Central memory CD8-positive, alpha-beta T cell (primary cell): ENCODE data around the gene KRTAP5-4.

ENCODE experiments used
- ATAC-seq: fragments of 150-1000 bp; cut with Tn5 transposase; replicated peaks from 2 replicates; pipeline ENCODE4 v1.10.0; 2022; ENCODE audit warnings: mild to moderate bottlenecking, moderate FRiP score, moderate number of reproducible peaks; ENCODE audit not compliant: poor library complexity, severe bottlenecking; ENCODE audit errors: extremely low read depth
- DNase-seq, 2 donors: peaks; one replicate each; pipeline ENCODE4 v3.0.0; 2021; ENCODE audit warnings: low spot score in 2 of 2
- H3K27ac Mint-ChIP-seq: one replicate; pipeline ENCODE4 v1.8.0; 2022; ENCODE audit warnings: low read depth, mild to moderate bottlenecking, moderate library complexity, mixed read lengths
- H3K27me3 Mint-ChIP-seq: one replicate; pipeline ENCODE4 v1.8.0; 2022; ENCODE audit warnings: mixed read lengths
- H3K36me3 Mint-ChIP-seq: one replicate; pipeline ENCODE4 v1.8.0; 2022; ENCODE audit warnings: mild to moderate bottlenecking, moderate library complexity, mixed read lengths; ENCODE audit not compliant: insufficient read depth
- H3K4me1 Mint-ChIP-seq: one replicate; pipeline ENCODE4 v1.8.0; 2022; ENCODE audit warnings: mixed read lengths
- H3K4me3 Mint-ChIP-seq: one replicate; pipeline ENCODE4 v1.8.0; 2022; ENCODE audit warnings: mild to moderate bottlenecking, moderate library complexity, mixed read lengths
- H3K9me3 Mint-ChIP-seq: one replicate; pipeline ENCODE4 v1.8.0; 2022; ENCODE audit warnings: mixed read lengths

KRTAP5-4 gene

DNA sequence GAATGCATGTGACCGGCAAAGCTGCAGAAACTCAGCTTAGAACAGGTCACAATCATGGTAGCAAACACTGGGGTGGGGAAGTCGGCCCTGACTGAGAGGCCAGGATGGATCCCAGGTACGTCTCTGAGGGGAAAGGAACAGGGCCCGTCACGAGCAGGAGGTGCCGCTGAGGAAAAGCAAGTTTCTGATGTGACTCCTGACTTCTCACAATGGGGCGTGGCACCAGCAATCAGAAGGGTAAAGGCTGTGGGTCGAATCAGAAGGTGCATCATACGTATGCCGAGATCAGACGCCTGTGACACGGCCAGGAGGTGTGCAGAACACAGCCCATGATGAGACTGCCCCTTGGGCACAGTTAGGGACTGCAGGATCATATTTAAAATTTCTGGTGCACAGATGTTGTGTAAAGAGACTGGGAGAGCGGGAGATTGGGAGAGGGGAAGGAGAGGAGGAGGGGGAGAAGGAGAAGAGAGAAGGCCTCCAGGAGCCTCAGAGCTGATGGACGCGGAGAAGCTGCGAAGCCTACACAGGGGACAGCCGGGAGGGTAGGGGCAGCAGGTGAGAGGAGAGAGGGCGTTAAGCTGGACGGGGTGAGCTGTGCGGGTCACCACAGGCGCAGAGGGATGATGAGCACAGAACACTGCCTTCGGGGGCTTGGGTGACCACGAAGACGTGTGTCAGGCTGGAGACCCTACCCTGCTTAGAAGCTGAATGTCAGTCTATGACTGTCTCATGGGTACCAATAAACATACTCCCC lies 38.4 kb upstream of the KRTAP5-4 start:
- H3K9me3 Mint-ChIP-seq, result no peaks in the 10 kb centered on the region
- ATAC-seq (no peak), DNase-seq (no peak)
- H3K4me1 Mint-ChIP-seq, result peaks cover 23% of the 10 kb centered on the region
- H3K4me3 Mint-ChIP-seq, result no peak overlapping the region
- no peak overlapping the region for H3K27ac Mint-ChIP-seq
- H3K36me3 Mint-ChIP-seq, result no peaks in the 10 kb centered on the region
- peaks cover 68% of the 10 kb centered on the region for H3K27me3 Mint-ChIP-seq

DNA sequence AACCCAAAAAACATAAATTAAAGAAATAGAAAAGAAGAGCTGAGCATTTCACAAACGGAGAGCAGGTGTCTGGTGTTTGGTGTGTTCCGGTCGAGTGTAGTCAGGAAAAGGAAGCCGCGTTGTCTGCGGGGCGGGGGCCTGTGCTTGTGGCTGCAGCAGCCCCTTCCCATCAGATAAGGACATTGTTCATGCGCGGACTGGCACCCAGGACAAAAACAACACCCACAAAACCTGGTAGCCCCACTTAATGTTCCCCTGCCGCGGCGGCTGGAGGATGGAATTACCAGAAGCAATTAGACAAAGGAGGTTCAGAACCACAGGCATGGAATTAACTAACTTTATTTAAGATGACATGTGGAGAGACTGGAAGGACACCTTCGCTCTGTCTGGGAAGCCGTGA lies 37.6 kb upstream of the KRTAP5-4 start:
- no peaks in the 10 kb centered on the region for H3K36me3 Mint-ChIP-seq
- ATAC-seq, result no peak
- DNase-seq, result no peak

DNA sequence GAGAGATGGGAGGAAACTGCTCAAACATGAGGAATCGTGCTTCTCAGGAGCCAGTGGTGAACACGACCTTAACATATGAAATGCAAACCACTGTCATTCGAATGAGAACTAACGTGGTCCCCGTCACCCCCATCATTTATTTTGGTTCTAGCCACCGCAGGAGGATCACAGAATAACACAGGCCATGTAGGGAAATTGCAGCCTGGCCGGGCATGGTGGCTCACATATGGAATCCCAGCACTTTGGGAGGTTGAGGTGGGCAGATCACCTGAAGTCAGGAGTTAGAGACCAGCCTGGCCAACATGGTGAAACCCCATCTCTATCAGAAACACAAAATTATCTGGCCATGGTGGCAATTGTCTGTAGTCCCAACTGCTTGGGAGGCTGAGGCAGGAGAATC lies 34.7 kb upstream of the KRTAP5-4 start:
- ATAC-seq (no peak), DNase-seq (no peak)
- no peak overlapping the region for H3K27ac Mint-ChIP-seq
- H3K9me3 Mint-ChIP-seq, result no peaks in the 10 kb centered on the region
- H3K4me1 Mint-ChIP-seq, result peaks cover 13% of the 10 kb centered on the region
- H3K27me3 Mint-ChIP-seq, result peaks cover 73% of the 10 kb centered on the region
- H3K4me3 Mint-ChIP-seq, result no peak overlapping the region
- H3K36me3 Mint-ChIP-seq, result peaks cover 3% of the 10 kb centered on the region

More for the DNA sequence above, 37.6 kb upstream of the KRTAP5-4 start:
- peaks cover 23% of the 10 kb centered on the region for H3K4me1 Mint-ChIP-seq
- H3K4me3 Mint-ChIP-seq, result no peak overlapping the region
- H3K9me3 Mint-ChIP-seq, result no peaks in the 10 kb centered on the region
- H3K27ac Mint-ChIP-seq, result peak overlapping the region; percentile 79
- H3K27me3 Mint-ChIP-seq, result peaks cover 76% of the 10 kb centered on the region

DNA sequence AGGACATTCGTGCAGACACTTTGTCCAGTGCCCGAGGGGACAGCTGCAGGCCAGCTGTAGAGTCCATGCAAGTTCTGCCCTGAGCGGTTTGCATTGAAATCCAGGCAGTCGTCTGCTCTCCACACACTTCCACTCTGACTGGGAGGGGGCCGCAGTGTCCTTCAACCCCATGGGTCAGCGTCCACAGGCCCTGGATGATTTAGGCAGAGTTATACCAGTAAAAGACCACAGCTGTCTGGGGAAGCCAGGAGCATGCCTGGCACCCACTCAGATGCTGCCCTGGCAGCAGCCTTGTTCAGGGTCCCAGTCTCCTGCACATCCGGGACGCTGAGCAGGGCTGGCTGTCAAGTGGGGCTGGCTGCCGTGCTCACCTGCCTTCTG lies 34.1 kb upstream of the KRTAP5-4 start:
- Mint-ChIP-seq H3K27ac (no peak overlapping the region), H3K27me3 (peaks cover 73% of the 10 kb centered on the region), H3K36me3 (peaks cover 3% of the 10 kb centered on the region), H3K9me3 (no peaks in the 10 kb centered on the region), H3K4me1 (peaks cover 13% of the 10 kb centered on the region), H3K4me3 (no peak overlapping the region)
- DNase-seq (no peak), ATAC-seq (no peak)

DNA sequence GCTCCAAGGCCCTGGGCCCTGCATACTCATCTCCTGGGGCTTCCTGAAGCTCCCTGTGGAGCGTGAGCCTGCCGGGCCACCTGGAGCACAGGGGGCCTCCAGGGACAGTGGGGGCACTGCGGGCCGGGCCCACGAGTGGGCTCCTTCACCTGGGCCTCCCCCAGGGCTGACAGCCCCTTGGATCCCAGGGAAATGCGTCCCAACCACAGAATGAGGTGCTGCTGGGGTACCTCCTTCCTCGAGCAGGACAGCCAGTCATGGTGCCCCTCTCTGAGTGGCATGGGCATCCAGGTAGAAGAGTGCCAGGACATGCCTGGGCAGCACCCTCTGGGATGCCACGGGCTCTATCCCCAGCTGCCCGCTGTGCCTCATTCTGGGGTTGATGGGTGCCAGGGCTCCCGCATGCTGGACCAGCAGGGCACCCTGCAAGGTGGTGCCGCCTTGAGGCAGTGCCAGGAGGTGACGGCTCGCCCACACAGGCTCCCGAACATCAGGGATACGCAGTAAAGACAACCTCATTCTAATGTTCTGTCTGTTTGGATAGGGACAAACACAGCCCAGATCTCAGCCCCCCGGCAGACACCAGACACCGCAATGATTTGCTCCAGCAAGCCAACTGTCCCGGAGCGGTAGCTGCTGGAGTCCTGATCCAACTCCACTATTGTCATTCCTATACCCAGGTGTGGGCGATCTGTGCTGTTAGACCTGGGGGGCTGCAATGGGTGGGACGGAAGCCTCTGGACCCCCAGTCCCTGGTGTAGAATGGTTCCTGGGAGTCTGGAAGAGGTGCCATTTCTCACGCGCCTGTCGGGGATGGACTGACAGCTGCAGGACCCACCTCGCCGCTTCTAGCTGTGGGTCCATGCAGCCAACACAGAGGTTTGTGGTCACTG lies 33.5 kb upstream of the KRTAP5-4 start:
- no peaks in the 10 kb centered on the region for H3K9me3 Mint-ChIP-seq
- H3K27ac Mint-ChIP-seq, result no peak overlapping the region
- H3K27me3 Mint-ChIP-seq, result peaks cover 70% of the 10 kb centered on the region
- no peak for DNase-seq
- peaks cover 13% of the 10 kb centered on the region for H3K4me1 Mint-ChIP-seq
- no peak for ATAC-seq
- peaks cover 3% of the 10 kb centered on the region for H3K36me3 Mint-ChIP-seq
- H3K4me3 Mint-ChIP-seq, result no peak overlapping the region

DNA sequence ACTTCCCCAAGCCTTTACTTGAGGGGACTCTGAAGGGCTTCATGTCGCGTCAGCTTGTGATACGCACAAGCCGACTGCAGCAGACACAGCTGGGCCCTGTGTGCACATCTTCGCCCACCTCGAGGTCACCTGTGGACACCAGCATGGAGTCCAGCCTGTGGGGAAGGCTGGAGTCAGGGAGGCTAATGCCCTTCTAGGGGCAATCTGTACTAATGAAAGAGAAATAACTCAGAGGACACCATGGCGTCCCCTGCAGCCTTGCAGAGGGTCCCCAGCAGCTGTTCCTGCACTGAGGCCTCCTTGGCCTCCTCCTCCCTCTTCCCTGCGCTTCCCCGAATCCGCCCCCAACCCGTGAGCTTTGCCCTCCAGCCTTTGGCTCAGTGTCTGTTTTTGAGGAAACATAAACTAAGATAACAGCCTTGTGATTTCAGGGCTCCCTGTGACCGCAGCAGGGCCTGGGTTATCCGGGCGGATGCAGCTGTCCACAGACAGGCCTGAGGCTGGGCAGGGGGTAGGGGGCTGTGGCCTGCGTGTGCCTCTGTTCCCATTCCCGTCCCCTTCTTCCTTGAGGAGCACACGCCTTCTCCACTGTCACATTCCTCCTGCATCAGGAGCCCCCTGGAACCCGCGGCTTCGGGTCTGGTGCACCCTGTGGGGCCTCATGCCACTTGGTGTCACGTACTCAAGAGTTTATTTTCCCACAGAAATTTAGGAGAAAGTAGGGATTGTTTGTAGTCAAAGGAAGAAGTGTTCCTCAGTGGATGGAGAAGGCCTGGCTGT lies 32.6 kb upstream of the KRTAP5-4 start:
- no peak for ATAC-seq
- H3K27ac Mint-ChIP-seq, result no peak overlapping the region

DNA sequence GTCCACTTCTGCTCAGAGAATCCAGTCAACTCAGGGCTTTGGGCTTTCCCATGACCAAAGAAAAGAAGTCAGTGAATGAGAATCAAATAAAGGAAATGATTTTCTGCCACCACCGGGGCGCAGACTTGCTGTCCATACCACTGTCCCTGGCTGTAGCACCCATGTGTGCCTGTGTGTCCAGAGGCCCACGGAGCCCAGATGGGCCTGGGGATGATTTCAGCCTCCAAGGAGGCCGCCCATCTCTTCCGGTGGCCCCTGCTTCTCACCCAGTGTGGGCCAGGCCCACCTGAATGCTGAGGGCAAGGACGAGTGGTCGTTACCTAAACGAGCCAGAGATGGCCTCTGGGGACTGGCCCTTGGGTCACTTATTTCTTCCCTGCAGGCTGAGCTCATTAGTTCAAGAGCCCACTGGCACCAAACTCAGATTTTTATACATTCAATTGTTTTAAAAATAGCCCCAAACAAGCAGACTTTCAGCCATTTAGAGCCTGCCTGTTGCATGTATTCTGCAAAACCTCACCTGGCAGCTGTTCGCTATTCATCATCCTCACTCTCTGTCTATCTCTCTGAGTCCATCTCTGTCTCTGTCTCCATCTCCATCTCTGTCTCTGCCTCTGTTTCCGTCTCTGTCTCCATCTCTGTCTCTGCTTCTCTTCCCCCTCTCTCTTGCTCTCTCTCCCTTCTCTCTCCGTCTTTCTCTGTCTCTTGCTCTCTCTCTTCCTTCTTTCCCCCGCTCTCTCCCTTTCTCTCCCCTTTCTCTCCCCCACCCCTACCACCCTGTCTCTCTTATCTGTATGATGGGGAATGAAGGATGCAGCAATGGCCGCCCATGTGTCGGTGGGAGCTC lies 31.8 kb upstream of the KRTAP5-4 start:
- Mint-ChIP-seq H3K36me3 (peaks cover 3% of the 10 kb centered on the region), H3K27ac (no peak overlapping the region), H3K27me3 (peaks cover 53% of the 10 kb centered on the region), H3K9me3 (no peaks in the 10 kb centered on the region), H3K4me1 (no peaks in the 10 kb centered on the region), H3K4me3 (no peak overlapping the region)
- ATAC-seq (no peak), DNase-seq (no peak)

More for the DNA sequence above, 32.6 kb upstream of the KRTAP5-4 start:
- Mint-ChIP-seq H3K4me3 (no peak overlapping the region), H3K27me3 (peaks cover 61% of the 10 kb centered on the region), H3K36me3 (peaks cover 3% of the 10 kb centered on the region), H3K4me1 (peaks cover 6% of the 10 kb centered on the region), H3K9me3 (no peaks in the 10 kb centered on the region)
- no peak for DNase-seq

DNA sequence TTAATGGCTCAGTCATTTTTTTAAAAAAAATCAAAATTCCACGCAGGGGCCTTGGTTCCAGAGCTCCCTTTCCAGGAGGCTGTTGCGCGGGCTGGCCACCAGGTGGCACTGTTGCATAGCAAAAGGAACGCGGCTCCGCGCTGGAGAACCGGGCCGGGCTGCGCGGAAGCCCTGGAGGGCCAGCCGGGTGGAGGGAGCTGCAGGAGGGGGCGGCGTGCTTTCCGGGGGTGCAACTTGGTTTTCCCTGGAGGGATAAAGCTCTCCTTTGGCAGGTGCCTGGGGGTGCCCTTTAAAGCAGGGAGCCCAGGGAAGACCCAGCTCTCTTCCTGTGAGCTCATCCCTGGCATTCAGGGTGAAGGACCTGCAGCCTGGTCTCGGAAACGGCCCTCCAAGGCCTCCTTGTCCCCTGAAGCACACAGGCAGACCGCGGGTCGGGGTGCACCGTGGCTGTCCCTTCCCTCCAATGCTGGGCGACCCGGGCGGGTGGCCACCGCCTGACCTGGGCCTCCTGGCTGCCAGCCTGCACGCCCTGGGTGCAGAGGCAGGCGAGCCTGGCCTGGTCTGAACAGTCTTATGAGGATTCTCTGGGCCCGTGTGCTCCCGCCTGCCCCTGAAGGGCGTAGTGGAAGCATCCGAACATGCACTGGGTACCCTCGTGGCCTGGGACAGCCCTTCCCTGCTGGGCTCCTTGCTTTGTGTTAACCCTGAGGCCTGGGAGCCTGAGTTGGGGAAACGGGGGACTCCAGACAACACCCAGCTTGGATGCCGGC lies 31.0 kb upstream of the KRTAP5-4 start:
- DNase-seq (peak; percentile 64 to 73), ATAC-seq (no peak)
- H3K9me3 Mint-ChIP-seq, result no peaks in the 10 kb centered on the region
- H3K36me3 Mint-ChIP-seq, result peaks cover 3% of the 10 kb centered on the region
- H3K4me3 Mint-ChIP-seq, result no peak overlapping the region
- H3K4me1 Mint-ChIP-seq, result no peaks in the 10 kb centered on the region
- H3K27ac Mint-ChIP-seq, result no peak overlapping the region
- peaks cover 45% of the 10 kb centered on the region for H3K27me3 Mint-ChIP-seq

DNA sequence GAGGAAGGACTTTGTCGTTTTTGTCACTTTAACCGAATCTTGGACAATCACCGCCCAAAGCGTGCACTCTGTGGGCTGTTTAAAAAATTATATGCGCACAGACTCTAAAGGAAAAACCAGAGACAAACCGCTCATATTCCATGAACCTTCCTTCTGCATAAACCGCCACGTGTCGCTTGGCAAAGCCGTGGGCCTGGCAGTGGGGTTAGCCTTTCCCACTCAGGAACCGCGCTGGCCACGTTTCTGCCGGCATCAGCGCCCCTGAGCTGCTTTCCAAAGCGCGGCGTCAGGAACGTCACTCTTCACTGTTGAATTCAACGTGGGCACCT lies 30.5 kb upstream of the KRTAP5-4 start:
- DNase-seq, result no peak
- Mint-ChIP-seq H3K4me3 (no peak overlapping the region), H3K9me3 (no peaks in the 10 kb centered on the region), H3K36me3 (peaks cover 3% of the 10 kb centered on the region), H3K4me1 (no peaks in the 10 kb centered on the region), H3K27ac (no peak overlapping the region), H3K27me3 (peaks cover 45% of the 10 kb centered on the region)
- ATAC-seq, result no peak

DNA sequence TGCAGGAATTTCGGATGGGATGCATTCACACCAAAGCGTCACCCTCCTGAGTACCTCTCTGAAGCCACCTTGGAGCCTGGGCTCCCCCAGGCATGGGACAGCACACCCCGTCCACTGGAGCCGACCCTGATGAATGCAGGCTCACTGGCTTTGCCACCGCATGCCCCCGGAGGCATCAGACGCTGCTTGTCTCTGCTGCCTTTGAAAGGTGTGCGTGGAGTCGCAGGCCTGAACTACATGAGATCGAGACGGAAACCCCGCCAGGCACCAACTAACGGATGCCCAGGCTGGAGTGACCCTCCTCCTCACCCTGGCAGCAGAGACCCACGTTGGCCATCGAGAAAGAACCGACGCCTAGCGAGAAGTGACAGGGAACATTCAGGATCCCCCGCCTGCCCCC lies 30.1 kb upstream of the KRTAP5-4 start:
- no peak for ATAC-seq
- Mint-ChIP-seq H3K27me3 (peaks cover 45% of the 10 kb centered on the region), H3K27ac (no peak overlapping the region), H3K4me3 (no peak overlapping the region), H3K36me3 (peaks cover 3% of the 10 kb centered on the region), H3K9me3 (no peaks in the 10 kb centered on the region), H3K4me1 (no peaks in the 10 kb centered on the region)
- no peak for DNase-seq

DNA sequence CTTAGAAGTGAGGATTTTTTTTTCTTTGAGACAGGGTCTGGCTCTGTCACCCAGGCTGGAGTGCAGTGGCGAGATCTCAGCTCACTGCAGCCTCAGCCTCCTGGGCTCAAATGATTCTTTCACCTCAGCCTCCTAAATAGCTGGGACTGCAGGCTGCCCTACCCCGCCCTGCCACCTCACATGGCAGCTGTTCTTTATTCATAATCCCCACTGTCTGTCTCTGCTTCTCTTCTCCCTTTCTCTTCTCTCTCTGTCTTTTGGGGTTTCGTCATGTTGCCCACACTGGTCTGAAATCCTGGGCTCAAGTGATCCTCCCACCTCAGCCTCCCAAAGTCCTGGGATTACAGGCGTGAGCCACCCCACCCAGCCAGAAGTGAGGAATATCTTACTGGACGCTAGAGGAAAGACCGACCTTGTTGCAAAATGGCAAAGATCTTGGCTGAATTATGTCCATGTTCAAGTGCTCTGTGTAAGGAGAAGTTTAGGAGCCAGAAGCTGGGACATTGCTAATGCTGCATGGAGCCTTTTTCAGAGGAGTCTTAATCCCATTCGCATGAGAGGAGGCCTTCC lies 29.6 kb upstream of the KRTAP5-4 start:
- Mint-ChIP-seq H3K4me1 (no peaks in the 10 kb centered on the region), H3K27me3 (peaks cover 42% of the 10 kb centered on the region), H3K9me3 (no peaks in the 10 kb centered on the region), H3K27ac (no peak overlapping the region), H3K4me3 (no peak overlapping the region), H3K36me3 (peaks cover 3% of the 10 kb centered on the region)
- no peak for ATAC-seq
- DNase-seq, result no peak
